Measurements from ENCODE around the gene ZSCAN20. TPM values are rescaled to one million over a fixed set of nuclear protein-coding genes. Genes with fewer than 3 reads are reported as not detected.

The ZSCAN20 gene
- total RNA-seq, 2 experiments from 2014 or later, result 0.27 to 0.50 TPM

GRCh38 chr1:33532250-33532649, 59.8 kb downstream of the ZSCAN20 start:
- no peaks in the 10 kb centered on the region for H3K9me3 ChIP-seq (ENCODE audit: control insufficient read depth in 1 of 2, insufficient read depth in 1 of 2, low read length in 2 of 2)
- no peak for ATAC-seq (ENCODE audit: poor library complexity)
- ChIA-PET POLR2A (no interaction called here), CTCF (no interaction called here)
- no peak overlapping the region for H3K4me3 Mint-ChIP-seq
- peaks cover 28% of the 10 kb centered on the region for H3K27me3 Mint-ChIP-seq
- H3K4me3 ChIP-seq (ENCODE audit: low read length), result no peak overlapping the region
- no peak overlapping the region for H3K27ac ChIP-seq (ENCODE audit: low read depth in 1 of 2, low read length in 2 of 2)
- no peaks in the 10 kb centered on the region for H3K4me1 ChIP-seq (ENCODE audit: insufficient read depth, low read length)
- TF ChIP-seq CTCF (IDR thresholded peaks at IDR 0.05), result no peak
- intact Hi-C loops (cut with DNase I, micrococcal nuclease), result no loop called here
- no peak for DNase-seq
- H3K36me3 ChIP-seq (ENCODE audit: insufficient read depth, low read length), result no peaks in the 10 kb centered on the region
- no peaks in the 10 kb centered on the region for H3K36me3 Mint-ChIP-seq (ENCODE audit: low read depth)
- H3K27me3 ChIP-seq (ENCODE audit: control insufficient read depth in 1 of 2, insufficient read depth in 2 of 2, low read length in 2 of 2), result no peaks in the 10 kb centered on the region
- no peaks in the 10 kb centered on the region for H3K4me1 Mint-ChIP-seq (ENCODE audit: low read depth)
- H3K27ac Mint-ChIP-seq, result no peak overlapping the region
- H3K9me3 Mint-ChIP-seq, result no peaks in the 10 kb centered on the region

GRCh38 chr1:33532936-33533335, 60.5 kb downstream of the ZSCAN20 start:
- H3K36me3 ChIP-seq (ENCODE audit: insufficient read depth, low read length), result no peaks in the 10 kb centered on the region
- H3K4me1 ChIP-seq (ENCODE audit: insufficient read depth, low read length), result no peaks in the 10 kb centered on the region
- TF ChIP-seq CTCF (IDR thresholded peaks at IDR 0.05), result no peak
- H3K27me3 Mint-ChIP-seq, result peaks cover 27% of the 10 kb centered on the region
- CTCF ChIA-PET, result no interaction called here
- POLR2A ChIA-PET, result no interaction called here
- no peak overlapping the region for H3K27ac ChIP-seq (ENCODE audit: low read depth in 1 of 2, low read length in 2 of 2)
- intact Hi-C loops (cut with DNase I, micrococcal nuclease), result no loop called here
- no peaks in the 10 kb centered on the region for H3K9me3 Mint-ChIP-seq
- H3K36me3 Mint-ChIP-seq (ENCODE audit: low read depth), result no peaks in the 10 kb centered on the region
- no peak overlapping the region for H3K27ac Mint-ChIP-seq
- DNase-seq (no peak), ATAC-seq (ENCODE audit: poor library complexity) (no peak)
- H3K27me3 ChIP-seq (ENCODE audit: control insufficient read depth in 1 of 2, insufficient read depth in 2 of 2, low read length in 2 of 2), result no peaks in the 10 kb centered on the region
- H3K4me3 Mint-ChIP-seq, result no peak overlapping the region
- H3K4me3 ChIP-seq (ENCODE audit: low read length), result no peak overlapping the region
- H3K9me3 ChIP-seq (ENCODE audit: control insufficient read depth in 1 of 2, insufficient read depth in 1 of 2, low read length in 2 of 2), result no peaks in the 10 kb centered on the region
- H3K4me1 Mint-ChIP-seq (ENCODE audit: low read depth), result no peaks in the 10 kb centered on the region

GRCh38 chr1:33535334-33535733, 62.9 kb downstream of the ZSCAN20 start:
- no peak overlapping the region for H3K27ac Mint-ChIP-seq
- TF ChIP-seq CTCF (IDR thresholded peaks at IDR 0.05), result no peak
- no peak overlapping the region for H3K27ac ChIP-seq (ENCODE audit: low read depth in 1 of 2, low read length in 2 of 2)
- H3K9me3 Mint-ChIP-seq, result no peaks in the 10 kb centered on the region
- H3K4me3 ChIP-seq (ENCODE audit: low read length), result no peak overlapping the region
- H3K9me3 ChIP-seq (ENCODE audit: control insufficient read depth in 1 of 2, insufficient read depth in 1 of 2, low read length in 2 of 2), result no peaks in the 10 kb centered on the region
- intact Hi-C loops (cut with DNase I, micrococcal nuclease), result no loop called here
- H3K27me3 ChIP-seq (ENCODE audit: control insufficient read depth in 1 of 2, insufficient read depth in 2 of 2, low read length in 2 of 2), result no peaks in the 10 kb centered on the region
- ChIA-PET POLR2A (no interaction called here), CTCF (no interaction called here)
- no peak overlapping the region for H3K4me3 Mint-ChIP-seq
- H3K36me3 ChIP-seq (ENCODE audit: insufficient read depth, low read length), result no peaks in the 10 kb centered on the region
- ATAC-seq (ENCODE audit: poor library complexity) (no peak), DNase-seq (no peak)
- H3K27me3 Mint-ChIP-seq, result peaks cover 17% of the 10 kb centered on the region
- no peaks in the 10 kb centered on the region for H3K4me1 Mint-ChIP-seq (ENCODE audit: low read depth)
- no peaks in the 10 kb centered on the region for H3K36me3 Mint-ChIP-seq (ENCODE audit: low read depth)
- H3K4me1 ChIP-seq (ENCODE audit: insufficient read depth, low read length), result no peaks in the 10 kb centered on the region
